GM18520 (cell line): Measurements from ENCODE around the gene CYFIP1.

Experiments
- ATAC-seq: cut with Tn5 transposase; IDR thresholded peaks from one replicate; pipeline ENCODE4 v1.9.1; 2021; ENCODE audit not compliant: unreplicated experiment

The CYFIP1 gene

GRCh38 chr15:22892333-22892732 lies 87.8 kb downstream of the CYFIP1 start:
- no peak for ATAC-seq

GRCh38 chr15:22891426-22892210 lies 88.5 kb downstream of the CYFIP1 start:
- no peak for ATAC-seq

- no peak for ATAC-seq
These were observed 89.9 kb downstream of the CYFIP1 start for GRCh38 chr15:22890296-22890695.

- no peak for ATAC-seq
These were observed 90.9 kb downstream of the CYFIP1 start for GRCh38 chr15:22889146-22889818.

GRCh38 chr15:22888120-22888859 lies 91.9 kb downstream of the CYFIP1 start:
- no peak for ATAC-seq

- ATAC-seq: no peak
These were observed 92.8 kb downstream of the CYFIP1 start for GRCh38 chr15:22887157-22887951.

GRCh38 chr15:22885120-22885519 lies 95.0 kb downstream of the CYFIP1 start:
- no peak for ATAC-seq

GRCh38 chr15:22884344-22884743 lies 95.8 kb downstream of the CYFIP1 start:
- no peak for ATAC-seq

- ATAC-seq: no peak
These were observed 97.0 kb downstream of the CYFIP1 start for GRCh38 chr15:22883196-22883595.

- no peak for ATAC-seq
These were observed 98.3 kb downstream of the CYFIP1 start for GRCh38 chr15:22881739-22882440.

GRCh38 chr15:22880981-22881738 lies 99.0 kb downstream of the CYFIP1 start:
- no peak for ATAC-seq

GRCh38 chr15:22880068-22880980 lies 99.8 kb downstream of the CYFIP1 start:
- no peak for ATAC-seq

- no peak for ATAC-seq
These were observed 102.1 kb downstream of the CYFIP1 start for GRCh38 chr15:22878103-22878502.

- ATAC-seq: no peak
These were observed 102.6 kb downstream of the CYFIP1 start for GRCh38 chr15:22877607-22878006.

- ATAC-seq: no peak
These were observed 103.1 kb downstream of the CYFIP1 start for GRCh38 chr15:22877117-22877516.

GRCh38 chr15:22874966-22875365 lies 105.2 kb downstream of the CYFIP1 start:
- no peak for ATAC-seq

- ATAC-seq: no peak
These were observed 105.9 kb downstream of the CYFIP1 start for GRCh38 chr15:22874256-22874655.

GRCh38 chr15:22873841-22874240 lies 106.3 kb downstream of the CYFIP1 start:
- no peak for ATAC-seq
